Measurements from ENCODE around the gene CBX2. TPM values are rescaled to one million over a fixed set of nuclear protein-coding genes. Genes with fewer than 3 reads are reported as not detected.
A peak's percentile ranks its signal among the peaks of the same experiment; 100 is the strongest.

Gene CBX2
- total RNA-seq, 1 experiment from 2014 or later, result 79.4 TPM

DNA sequence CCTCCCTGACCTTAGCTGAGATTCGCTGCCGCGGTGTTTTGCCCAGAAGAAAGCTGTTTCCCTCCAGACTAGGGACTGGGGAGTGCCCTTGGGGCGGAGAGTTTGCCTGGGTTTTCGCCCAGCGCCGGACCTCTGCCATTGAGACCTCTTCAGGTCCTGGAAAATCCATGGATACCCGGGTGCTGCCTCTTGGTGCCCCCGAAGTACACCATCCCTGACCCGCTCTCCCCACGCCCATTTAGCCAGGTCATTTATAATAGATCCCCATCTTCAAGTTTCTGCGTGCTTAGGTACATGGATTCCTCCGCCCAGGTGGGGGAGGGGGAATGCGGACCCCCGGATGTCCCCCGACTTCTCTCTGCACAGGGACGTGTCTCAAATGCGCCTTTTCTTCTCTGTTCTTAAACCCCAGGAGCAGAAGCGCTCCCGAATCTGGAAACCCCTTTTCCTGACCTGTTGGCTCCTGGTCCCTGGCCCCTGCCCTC is 34.0 kb downstream of the CBX2 start:
- Histone ChIP-seq H2BK15ac (ENCODE audit: low read depth, low read length) (no peak overlapping the region), H3K79me2 (ENCODE audit: insufficient read depth, low read length) (no peaks in the 10 kb centered on the region), H3K9ac (ENCODE audit: extremely low read depth, insufficient read length, low read length) (no peak overlapping the region), H3K27me3 (ENCODE audit: insufficient read depth, low read length) (peaks cover 81% of the 10 kb centered on the region), H3T11ph (ENCODE audit: low read length) (no peak overlapping the region), H2BK120ac (ENCODE audit: low read depth, low read length, poor library complexity, severe bottlenecking) (peak overlapping the region; percentile 40), H4K5ac (ENCODE audit: insufficient read length, low read depth, low read length) (no peak overlapping the region), H3K9me3 (ENCODE audit: control insufficient read depth, low read depth, low read length) (no peaks in the 10 kb centered on the region), H4K91ac (ENCODE audit: insufficient read length, low read depth, low read length) (no peak overlapping the region), H3K14ac (ENCODE audit: insufficient read depth, low read length) (no peak overlapping the region), H3K27ac (ENCODE audit: insufficient read length, low read depth, low read length) (no peak overlapping the region), H3K23me2 (ENCODE audit: insufficient read length, low read depth, low read length, poor library complexity, severe bottlenecking) (peaks cover 5% of the 10 kb centered on the region), H3K56ac (ENCODE audit: insufficient read length, low read depth, low read length) (no peak overlapping the region), H4K20me1 (ENCODE audit: control insufficient read depth, insufficient read depth, insufficient read length) (no peaks in the 10 kb centered on the region), H3K79me1 (ENCODE audit: insufficient read depth, low read depth, low read length, poor library complexity, severe bottlenecking) (no peaks in the 10 kb centered on the region), H3K23ac (ENCODE audit: insufficient read length, low read depth, low read length) (no peak overlapping the region), H2BK12ac (ENCODE audit: insufficient read length, low read depth, low read length) (no peak overlapping the region), H2BK5ac (ENCODE audit: insufficient read length, low read length) (no peak overlapping the region), H3K4me2 (ENCODE audit: insufficient read depth, insufficient read length, low read length) (peak overlapping the region; percentile 50), H2BK20ac (ENCODE audit: low read depth, low read length, poor library complexity, severe bottlenecking) (no peak overlapping the region), H2AK5ac (ENCODE audit: insufficient read length, low read length) (no peak overlapping the region), H3K4ac (ENCODE audit: low read depth, low read length) (no peak overlapping the region), H3K18ac (ENCODE audit: insufficient read length, low read depth, low read length) (peak overlapping the region; percentile 80), H4K8ac (replicated peaks; ENCODE audit: insufficient read length, low read depth, low read length) (no peak overlapping the region), H3K4me1 (ENCODE audit: insufficient read depth, low read length) (no peaks in the 10 kb centered on the region), H2AFZ (ENCODE audit: low read length) (no peak overlapping the region)
- TF ChIP-seq, protein P1, sequence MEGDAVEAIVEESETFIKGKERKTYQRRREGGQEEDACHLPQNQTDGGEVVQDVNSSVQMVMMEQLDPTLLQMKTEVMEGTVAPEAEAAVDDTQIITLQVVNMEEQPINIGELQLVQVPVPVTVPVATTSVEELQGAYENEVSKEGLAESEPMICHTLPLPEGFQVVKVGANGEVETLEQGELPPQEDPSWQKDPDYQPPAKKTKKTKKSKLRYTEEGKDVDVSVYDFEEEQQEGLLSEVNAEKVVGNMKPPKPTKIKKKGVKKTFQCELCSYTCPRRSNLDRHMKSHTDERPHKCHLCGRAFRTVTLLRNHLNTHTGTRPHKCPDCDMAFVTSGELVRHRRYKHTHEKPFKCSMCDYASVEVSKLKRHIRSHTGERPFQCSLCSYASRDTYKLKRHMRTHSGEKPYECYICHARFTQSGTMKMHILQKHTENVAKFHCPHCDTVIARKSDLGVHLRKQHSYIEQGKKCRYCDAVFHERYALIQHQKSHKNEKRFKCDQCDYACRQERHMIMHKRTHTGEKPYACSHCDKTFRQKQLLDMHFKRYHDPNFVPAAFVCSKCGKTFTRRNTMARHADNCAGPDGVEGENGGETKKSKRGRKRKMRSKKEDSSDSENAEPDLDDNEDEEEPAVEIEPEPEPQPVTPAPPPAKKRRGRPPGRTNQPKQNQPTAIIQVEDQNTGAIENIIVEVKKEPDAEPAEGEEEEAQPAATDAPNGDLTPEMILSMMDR (conservative IDR thresholded peaks at IDR 0.05), result no peak
- Mint-ChIP-seq H3K9me3 (peaks cover 5 to 11% of the 10 kb centered on the region in 2 experiments; a peak in 3 of 5 replicates), H3K36me3 (ENCODE audit: insufficient read depth in 1 of 3, low read depth in 3 of 3) (no peaks in the 10 kb centered on the region; a peak in 1 of 7 replicates), H3K4me3 (peak overlapping the region; percentile 39 to 75), H3K27me3 (ENCODE audit: low read depth) (peaks cover 91% of the 10 kb centered on the region), H3K27ac (no peak overlapping the region), H3K4me1 (peaks cover 34 to 43% of the 10 kb centered on the region in 2 experiments)
- no CpG with 5 or more reads among the region's 20 CpGs for WGBS (ENCODE audit: extremely low coverage, insufficient read length, low lambda C conversion rate)
- peak; percentile 67 for DNase-seq
